SK-N-SH (cell line): ENCODE results near the gene SH2D5. TPM values are rescaled to one million over a fixed set of nuclear protein-coding genes. Genes with fewer than 3 reads are reported as not detected.
A peak's percentile ranks its signal among the peaks of the same experiment; 100 is the strongest.

Experiments used
- CTCF ChIA-PET: fragments of 300-600, 350-600 bp; formaldehyde crosslinking; extraction: SDS; loops from one replicate; lab custom pipeline; 2021; lab: Yijun Ruan, JAX
- POLR2A ChIA-PET: fragments of 350-600 bp; sonication (Branson Sonifier 250); formaldehyde crosslinking; extraction: SDS; loops from one replicate; lab custom pipeline; 2020; ENCODE audit warnings: antibody characterized with exemption, inconsistent platforms; lab: Yijun Ruan, JAX
- DNase-seq: peaks from one replicate; pipeline ENCODE4 v3.0.0; 2012
- H2AFZ ChIP-seq: fragments of 200-600 bp; sonication (generic); 2 replicates; pipeline ENCODE4 v1.8.1; 2016; ENCODE audit warnings: antibody characterized with exemption, mild to moderate bottlenecking, low read depth
- H3F3A ChIP-seq: fragments of 200-600 bp; sonication (generic); replicated peaks from 2 replicates; pipeline ENCODE3; 2016; ENCODE audit warnings: antibody characterized with exemption, mild to moderate bottlenecking; ENCODE audit not compliant: insufficient read depth
- H3K27ac ChIP-seq, 2 experiments: fragments of 200-500 bp in 1 of 2; fragments of 200-600 bp in 1 of 2; sonication (Bioruptor generic) in 1 of 2; sonication (generic), shearing (Covaris generic) in 1 of 2; 2 replicates each; pipeline versions ENCODE4 v1.5.1 to v1.6.1; 2014 to 2016; ENCODE audit warnings: low read depth in 2 of 2, inconsistent platforms in 1 of 2, low read length in 1 of 2, mild to moderate bottlenecking in 1 of 2, mixed read lengths in 1 of 2
- H3K27me3 ChIP-seq: fragments of 200-600 bp; sonication (generic), shearing (Covaris generic); 2 replicates; pipeline ENCODE4 v1.6.1; 2016; ENCODE audit warnings: mixed run types; ENCODE audit not compliant: insufficient read depth
- H3K36me3 ChIP-seq, 2 experiments: fragments of 200-500 bp in 1 of 2; fragments of 200-600 bp in 1 of 2; sonication (Bioruptor generic) in 1 of 2; sonication (generic) in 1 of 2; replicated peaks in 1 of 2; 2 replicates each; pipeline versions ENCODE3 to v1.5.1; 2014 to 2016; ENCODE audit warnings: low read length in 1 of 2, mild to moderate bottlenecking in 1 of 2; ENCODE audit not compliant: insufficient read depth in 2 of 2, control insufficient read depth in 1 of 2
- H3K4me1 ChIP-seq, 2 experiments: fragments of 200-500 bp in 1 of 2; fragments of 200-600 bp in 1 of 2; sonication (Bioruptor generic) in 1 of 2; sonication (generic), shearing (Covaris generic) in 1 of 2; 2 replicates each; pipeline versions ENCODE4 v1.5.1 to v1.6.1; 2014 to 2016; ENCODE audit warnings: low read depth in 1 of 2, low read length in 1 of 2, mixed run types in 1 of 2; ENCODE audit not compliant: insufficient read depth in 2 of 2, control insufficient read depth in 1 of 2
- H3K4me2 ChIP-seq: fragments of 200-600 bp; sonication (generic), shearing (Covaris generic); 2 replicates; pipeline ENCODE4 v1.6.1; 2017; ENCODE audit warnings: mixed run types
- H3K4me3 ChIP-seq, 2 experiments: fragments of 200-500 bp in 1 of 2; fragments of 200-600 bp in 1 of 2; sonication (Bioruptor generic) in 1 of 2; sonication (generic), shearing (Covaris generic) in 1 of 2; 2 replicates each; pipeline versions ENCODE4 v1.5.1 to v1.8.1; 2014 to 2016; ENCODE audit warnings: low read depth in 2 of 2, inconsistent platforms in 1 of 2, low read length in 1 of 2, mild to moderate bottlenecking in 1 of 2, mixed read lengths in 1 of 2, moderate library complexity in 1 of 2
- H3K79me2 ChIP-seq: fragments of 200-600 bp; sonication (generic); 2 replicates; pipeline ENCODE4 v1.8.1; 2017; ENCODE audit warnings: mild to moderate bottlenecking; ENCODE audit not compliant: insufficient read depth
- H3K9ac ChIP-seq: fragments of 200-600 bp; sonication (generic); 2 replicates; pipeline ENCODE4 v1.6.1; 2017; ENCODE audit warnings: mixed run types
- H3K9me2 ChIP-seq: fragments of 200-600 bp; sonication (generic); 2 replicates; pipeline ENCODE4 v1.6.1; 2017; ENCODE audit warnings: mixed run types
- H3K9me3 ChIP-seq: fragments of 200-600 bp; sonication (generic); 2 replicates; pipeline ENCODE4 v1.6.1; 2017; ENCODE audit warnings: mixed run types, mild to moderate bottlenecking, moderate library complexity
- H4K20me1 ChIP-seq: fragments of 200-600 bp; sonication (generic); 2 replicates; pipeline ENCODE4 v1.6.1; 2017; ENCODE audit warnings: mild to moderate bottlenecking, mixed run types; ENCODE audit not compliant: insufficient read depth
- CTCF ChIP-seq: fragments of 200-600 bp; sonication (generic); IDR thresholded peaks from 2 replicates; pipeline ENCODE4 v1.6.1; 2017; ENCODE audit warnings: antibody characterized with exemption, mild to moderate bottlenecking, moderate library complexity
- FOXM1 ChIP-seq: IDR thresholded peaks from 2 replicates; pipeline ENCODE4 v1.4.0; 2012; ENCODE audit warnings: low read depth, mild to moderate bottlenecking
- GABPA ChIP-seq: IDR thresholded peaks from 2 replicates; pipeline ENCODE4 v1.4.0; 2012; ENCODE audit warnings: low read depth, mild to moderate bottlenecking
- GATA2 ChIP-seq: sonication (generic); formaldehyde crosslinking; IDR thresholded peaks from 2 replicates; pipeline ENCODE4 v1.5.0; 2020; ENCODE audit warnings: mild to moderate bottlenecking, missing genetic modification reagents
- IRF3 ChIP-seq: fragments of 150-350 bp; IDR thresholded peaks from 2 replicates; pipeline ENCODE4 v1.6.1; 2016; ENCODE audit warnings: mild to moderate bottlenecking, low read depth, low read length
- JUND ChIP-seq: IDR thresholded peaks from 2 replicates; pipeline ENCODE4 v1.4.0; 2012
- MAX ChIP-seq: IDR thresholded peaks from 2 replicates; pipeline ENCODE4 v1.4.0; 2012; ENCODE audit warnings: low read depth
- MEF2A ChIP-seq: IDR thresholded peaks from 2 replicates; pipeline ENCODE4 v1.4.0; 2012; ENCODE audit warnings: low read depth, borderline replicate concordance
- NRF1 ChIP-seq: IDR thresholded peaks from 2 replicates; pipeline ENCODE4 v1.6.1; 2012; ENCODE audit warnings: low read depth, mild to moderate bottlenecking, low read length
- PBX3 ChIP-seq: IDR thresholded peaks from 2 replicates; pipeline ENCODE4; 2012
- POLR2AphosphoS5 ChIP-seq: IDR thresholded peaks from 2 replicates; pipeline ENCODE4 v1.6.1; 2012; ENCODE audit warnings: low read depth, low read length
- RAD21 ChIP-seq: IDR thresholded peaks from 2 replicates; pipeline ENCODE4 v1.6.1; 2012; ENCODE audit warnings: mild to moderate bottlenecking, low read length
- SIN3A ChIP-seq: IDR thresholded peaks from 2 replicates; pipeline ENCODE4 v1.6.1; 2012; ENCODE audit warnings: low read depth, mild to moderate bottlenecking, low read length, moderate library complexity, borderline replicate concordance
- SMC3 ChIP-seq: IDR thresholded peaks from 2 replicates; pipeline ENCODE4 v1.6.1; 2012; ENCODE audit warnings: low read depth, low read length, improper control_type of control experiment
- TCF12 ChIP-seq: IDR thresholded peaks from 2 replicates; pipeline ENCODE4 v1.4.0; 2012
- TEAD4 ChIP-seq: IDR thresholded peaks from 2 replicates; pipeline ENCODE4 v1.4.0; 2012; ENCODE audit warnings: mild to moderate bottlenecking, borderline replicate concordance; ENCODE audit not compliant: insufficient read depth
- USF2 ChIP-seq: fragments of 150-350 bp; IDR thresholded peaks from 2 replicates; pipeline ENCODE4 v1.6.1; 2017; ENCODE audit warnings: antibody characterized with exemption, low read length, low read depth, borderline replicate concordance
- ZBTB33 ChIP-seq: IDR thresholded peaks from 2 replicates; pipeline ENCODE4 v1.4.0; 2012; ENCODE audit warnings: low read depth, borderline replicate concordance
- WGBS: methylation state at CpG from one replicate; pipeline ENCODE4 v1.1.6; 2017; ENCODE audit warnings: low lambda C conversion rate; 5-methylcytosine and 5-hydroxymethylcytosine counted together
- polyA plus RNA-seq, 3 experiments: library from polyadenylated mRNA; depleted of rRNA; stranded (reverse); fragments of >200 nt; gene quantifications; 2 replicates each; pipeline ENCODE4 v1.2.3, GENCODE V29; 2012

SH2D5 gene
- polyA plus RNA-seq, 1 of the 3 experiments (the other 2 are of a cell fraction), result 6.1 TPM

GRCh38 chr1:20742671-20743070 is 10.2 kb upstream of the SH2D5 start:
- H3K36me3 ChIP-seq, result peaks cover 79 to 91% of the 10 kb centered on the region in 2 experiments
- ChIA-PET CTCF (interaction anchor here (0.6 to 1.3 kb wide), 3 partner anchors 23 to 474 kb away, joined by 3 to 5 read pairs (median 3); no protein-coding TSS in a partner anchor), POLR2A (no interaction called here)
- no peak overlapping the region for H3K4me3 ChIP-seq
- no peak overlapping the region for H2AFZ ChIP-seq
- H3F3A ChIP-seq, result peaks cover 67% of the 10 kb centered on the region
- no peak overlapping the region for H3K9ac ChIP-seq
- H3K79me2 ChIP-seq, result peaks cover 12% of the 10 kb centered on the region
- H4K20me1 ChIP-seq, result no peaks in the 10 kb centered on the region
- H3K9me3 ChIP-seq, result no peaks in the 10 kb centered on the region
- DNase-seq, result no peak
- TF ChIP-seq MEF2A, result no peak
- no peak for TF ChIP-seq NRF1
- no peak for TF ChIP-seq TEAD4
- TF ChIP-seq RAD21, result no peak
- TF ChIP-seq IRF3, result no peak
- no peak for TF ChIP-seq PBX3
- TF ChIP-seq FOXM1, result no peak
- TF ChIP-seq JUND, result no peak
- H3K4me2 ChIP-seq, result no peak overlapping the region
- H3K27me3 ChIP-seq, result no peaks in the 10 kb centered on the region
- peaks cover 0 to 17% of the 10 kb centered on the region in 2 experiments; a peak in 2 of 4 replicates for H3K4me1 ChIP-seq
- H3K27ac ChIP-seq, result peak overlapping the region in 1 of 2 experiments; percentile 25; a peak in 2 of 4 replicates
- no peaks in the 10 kb centered on the region for H3K9me2 ChIP-seq

- POLR2A ChIA-PET, result no interaction called here
- DNase-seq, result no peak
- no peaks in the 10 kb centered on the region for H3K9me2 ChIP-seq
- H3K4me1 ChIP-seq, result peaks cover 0 to 17% of the 10 kb centered on the region in 2 experiments; a peak in 2 of 4 replicates
- CTCF ChIA-PET, result interaction anchor here (0.9 kb wide), 1 partner anchor 11 kb away, joined by 3 read pairs; no protein-coding TSS in a partner anchor
- peak overlapping the region in 1 of 2 experiments; percentile 90; a peak in 2 of 4 replicates for H3K27ac ChIP-seq
- peaks cover 67 to 82% of the 10 kb centered on the region in 2 experiments for H3K36me3 ChIP-seq
- H3K9me3 ChIP-seq, result no peaks in the 10 kb centered on the region
- H3K4me2 ChIP-seq, result no peak overlapping the region
- H2AFZ ChIP-seq, result no peak overlapping the region
- peaks cover 64% of the 10 kb centered on the region for H3F3A ChIP-seq
- no peak overlapping the region for H3K9ac ChIP-seq
- WGBS, result 92% methylated on average over 2 of the region's 2 CpGs
- no peaks in the 10 kb centered on the region for H3K27me3 ChIP-seq
- H3K79me2 ChIP-seq, result peaks cover under 1% of the 10 kb centered on the region; the same call in 1 of the 2 replicates
- TF ChIP-seq IRF3 (no peak), SIN3A (no peak), SMC3 (no peak), GABPA (no peak), GATA2 (CRISPR knock-in tag) (no peak), USF2 (no peak), ZBTB33 (no peak), MAX (no peak), TEAD4 (no peak), TCF12 (no peak), CTCF (no peak), POLR2AphosphoS5 (no peak)
- TF ChIP-seq, all 33 proteins: peak for 0
- H3K4me3 ChIP-seq, result no peak overlapping the region
- no peaks in the 10 kb centered on the region for H4K20me1 ChIP-seq
These were observed 8.3 kb upstream of the SH2D5 start for GRCh38 chr1:20740781-20741180.
